Thoracic aorta (tissue), 2 donors: ENCODE data around the gene MAD1L1. TPM values are rescaled to one million over a fixed set of nuclear protein-coding genes. Genes with fewer than 3 reads are reported as not detected.

Experiments used
- ATAC-seq: fragments of 150-250 bp; one replicate; pipeline ENCODE4 v1.8.0; 2017; ENCODE audit warnings: low read depth; ENCODE audit not compliant: insufficient number of reproducible peaks, low FRiP score
- DNase-seq: peaks from one replicate; pipeline ENCODE4 v3.0.0-alpha.2; 2020; ENCODE audit warnings: low spot score
- H3K27ac ChIP-seq, 2 donors: fragments of 200-600 bp; sonication (generic); 1 replicate in 1 of 2; 2 replicates in 1 of 2; pipeline ENCODE4 v1.5.1; 2016; ENCODE audit warnings: mild to moderate bottlenecking in 2 of 2, moderate library complexity in 2 of 2
- H3K27me3 ChIP-seq: fragments of 200-600 bp; sonication (generic); replicated peaks from 2 replicates; pipeline ENCODE4 v1.6.0; 2016; ENCODE audit warnings: mild to moderate bottlenecking; ENCODE audit not compliant: insufficient read depth
- H3K36me3 ChIP-seq: fragments of 200-600 bp; sonication (generic); one replicate; pipeline ENCODE4 v1.5.1; 2016
- H3K4me1 ChIP-seq, 2 donors: fragments of 200-600 bp; sonication (generic); 1 replicate in 1 of 2; 2 replicates in 1 of 2; pipeline versions ENCODE4 v1.5.1 to v1.6.0; 2016; ENCODE audit warnings: low read depth in 2 of 2, mild to moderate bottlenecking in 1 of 2; ENCODE audit not compliant: control insufficient read depth in 1 of 2
- H3K4me3 ChIP-seq: fragments of 200-600 bp; sonication (generic); 2 replicates; pipeline ENCODE4 v1.5.1; 2016; ENCODE audit warnings: mild to moderate bottlenecking
- H3K9me3 ChIP-seq: fragments of 200-600 bp; sonication (generic); 2 replicates; pipeline ENCODE4 v1.5.1; 2016
- CTCF ChIP-seq: fragments of 200-600 bp; sonication (generic); IDR thresholded peaks from one replicate; pipeline ENCODE4 v1.5.1; 2019; ENCODE audit warnings: antibody characterized with exemption
- total RNA-seq, 2 donors: library from RNA; depleted of rRNA; stranded (reverse); fragments of >200 nt; gene quantifications; one replicate each; pipeline versions ENCODE4 v1.1.0 to v1.2.3, GENCODE V29; 2016

The MAD1L1 gene
- total RNA-seq, 2 donors from 2014 or later, result 27.4 to 41.3 TPM

- Histone ChIP-seq H3K36me3 (no peaks in the 10 kb centered on the region), H3K9me3 (no peaks in the 10 kb centered on the region), H3K4me3 (no peak overlapping the region), H3K27me3 (no peaks in the 10 kb centered on the region), H3K4me1 (peaks cover 3 to 8% of the 10 kb centered on the region in 2 donors), H3K27ac (no peak overlapping the region)
- TF ChIP-seq CTCF, result no peak
- no peak for DNase-seq
- ATAC-seq, result no peak
Measured at GRCh38 chr7:2104716-2105115, 128.0 kb downstream of the MAD1L1 start.

- no peak overlapping the region for H3K27ac ChIP-seq
- DNase-seq, result peak; percentile 49
- H3K4me3 ChIP-seq, result peak overlapping the region; percentile 42
- H3K4me1 ChIP-seq, result peaks cover 3 to 8% of the 10 kb centered on the region in 2 donors
- peak; percentile 63 for TF ChIP-seq CTCF
- no peaks in the 10 kb centered on the region for H3K9me3 ChIP-seq
- H3K36me3 ChIP-seq, result no peaks in the 10 kb centered on the region
- no peak for ATAC-seq
- no peaks in the 10 kb centered on the region for H3K27me3 ChIP-seq
Measured at GRCh38 chr7:2104107-2104710, 128.5 kb downstream of the MAD1L1 start.

- no peaks in the 10 kb centered on the region for H3K9me3 ChIP-seq
- DNase-seq (no peak), ATAC-seq (no peak)
- H3K4me3 ChIP-seq, result no peak overlapping the region
- TF ChIP-seq CTCF, result no peak
- H3K36me3 ChIP-seq, result no peaks in the 10 kb centered on the region
- no peaks in the 10 kb centered on the region for H3K27me3 ChIP-seq
- no peak overlapping the region for H3K27ac ChIP-seq
- peaks cover 3 to 8% of the 10 kb centered on the region in 2 donors for H3K4me1 ChIP-seq
Measured at GRCh38 chr7:2103071-2103898, 129.5 kb downstream of the MAD1L1 start.

- Histone ChIP-seq H3K36me3 (no peaks in the 10 kb centered on the region), H3K9me3 (no peaks in the 10 kb centered on the region), H3K27me3 (no peaks in the 10 kb centered on the region), H3K4me1 (peaks cover 3 to 8% of the 10 kb centered on the region in 2 donors), H3K27ac (no peak overlapping the region), H3K4me3 (no peak overlapping the region)
- DNase-seq (no peak), ATAC-seq (no peak)
- no peak for TF ChIP-seq CTCF
Measured at GRCh38 chr7:2102375-2102723, 130.4 kb downstream of the MAD1L1 start.

GRCh38 chr7:2101630-2102374 lies 130.9 kb downstream of the MAD1L1 start:
- H3K36me3 ChIP-seq, result no peaks in the 10 kb centered on the region
- no peak for TF ChIP-seq CTCF
- DNase-seq (no peak), ATAC-seq (no peak)
- H3K27me3 ChIP-seq, result no peaks in the 10 kb centered on the region
- peaks cover 3 to 8% of the 10 kb centered on the region in 2 donors for H3K4me1 ChIP-seq
- no peaks in the 10 kb centered on the region for H3K9me3 ChIP-seq
- H3K4me3 ChIP-seq, result no peak overlapping the region
- no peak overlapping the region for H3K27ac ChIP-seq
